ENCODE measurements around the gene PIGC.

PIGC gene

GRCh38 chr1:172453607-172454006, 9.7 kb upstream of the PIGC start:
- no peak for TF ChIP-seq CTCF (IDR thresholded peaks at IDR 0.05)

- TF ChIP-seq CTCF (IDR thresholded peaks at IDR 0.05), result no peak
Measured at GRCh38 chr1:172453153-172453545, 9.3 kb upstream of the PIGC start.

- no peak for TF ChIP-seq CTCF (IDR thresholded peaks at IDR 0.05)
Measured at GRCh38 chr1:172452536-172453152, 8.8 kb upstream of the PIGC start.

GRCh38 chr1:172451002-172451443, 7.2 kb upstream of the PIGC start:
- no peak for TF ChIP-seq CTCF (IDR thresholded peaks at IDR 0.05)

GRCh38 chr1:172450524-172450885, 6.6 kb upstream of the PIGC start:
- no peak for TF ChIP-seq CTCF (IDR thresholded peaks at IDR 0.05)

GRCh38 chr1:172449585-172450523, 6.0 kb upstream of the PIGC start:
- TF ChIP-seq CTCF (IDR thresholded peaks at IDR 0.05), result peak; percentile 92

- no peak for TF ChIP-seq CTCF (IDR thresholded peaks at IDR 0.05)
Measured at GRCh38 chr1:172448995-172449584, 5.2 kb upstream of the PIGC start.

Data from LNCAP (cell line).